Thymus (tissue), 11 donors: Measurements from ENCODE around the gene IL1R2. TPM values are rescaled to one million over a fixed set of nuclear protein-coding genes. Genes with fewer than 3 reads are reported as not detected.

ENCODE experiments used
- DNase-seq, 9 donors: peaks; one replicate each; pipeline ENCODE4 v3.0.0-alpha.2; 2013; ENCODE audit warnings: low spot score in 9 of 9, low read depth in 6 of 9, missing footprints in 1 of 9
- H3K27ac ChIP-seq, 2 donors: one replicate each; pipeline ENCODE4 v1.5.1; 2013; ENCODE audit warnings: control low read depth in 1 of 2, low read depth in 1 of 2, low read length in 1 of 2, mild to moderate bottlenecking in 1 of 2, moderate library complexity in 1 of 2
- H3K27me3 ChIP-seq, 2 donors: one replicate each; pipeline ENCODE4 v1.5.1; 2013; ENCODE audit warnings: low read length in 1 of 2; ENCODE audit not compliant: control insufficient read depth in 2 of 2, insufficient read depth in 1 of 2
- H3K36me3 ChIP-seq, 2 donors: one replicate each; pipeline ENCODE4 v1.5.1; 2013; ENCODE audit warnings: low read length in 1 of 2, mild to moderate bottlenecking in 1 of 2, moderate library complexity in 1 of 2; ENCODE audit not compliant: control insufficient read depth in 2 of 2, insufficient read depth in 2 of 2
- H3K4me1 ChIP-seq, 2 donors: one replicate each; pipeline ENCODE4 v1.5.1; 2013; ENCODE audit warnings: low read length in 2 of 2; ENCODE audit not compliant: control insufficient read depth in 2 of 2, insufficient read depth in 2 of 2
- H3K4me3 ChIP-seq, 2 donors: one replicate each; pipeline ENCODE4 v1.5.1; 2013; ENCODE audit warnings: low read length in 2 of 2, control low read depth in 1 of 2, mild to moderate bottlenecking in 1 of 2
- H3K9me3 ChIP-seq, 2 donors: one replicate each; pipeline ENCODE4 v1.5.1; 2013; ENCODE audit warnings: low read length in 1 of 2, mild to moderate bottlenecking in 1 of 2; ENCODE audit not compliant: control insufficient read depth in 2 of 2, insufficient read depth in 1 of 2
- WGBS: extraction: QIAGEN DNeasy Blood & Tissue Kit; methylation state at CpG from one replicate; pipeline ENCODE4 v1.1.7; 2013; 5-methylcytosine and 5-hydroxymethylcytosine counted together
- polyA plus RNA-seq: library from polyadenylated mRNA; stranded (reverse); fragments of 200-250 nt; gene quantifications from one replicate; pipeline ENCODE4 v1.2.3, GENCODE V29; 2013
- total RNA-seq: library from RNA; stranded (reverse); fragments of 120-200 nt; gene quantifications from one replicate; pipeline ENCODE4 v1.2.4, GENCODE V29; 2013
- donor health status: healthy.

IL1R2 gene
- total and polyA plus RNA-seq, 2 donors = 4.9 to 67.3 TPM

DNA sequence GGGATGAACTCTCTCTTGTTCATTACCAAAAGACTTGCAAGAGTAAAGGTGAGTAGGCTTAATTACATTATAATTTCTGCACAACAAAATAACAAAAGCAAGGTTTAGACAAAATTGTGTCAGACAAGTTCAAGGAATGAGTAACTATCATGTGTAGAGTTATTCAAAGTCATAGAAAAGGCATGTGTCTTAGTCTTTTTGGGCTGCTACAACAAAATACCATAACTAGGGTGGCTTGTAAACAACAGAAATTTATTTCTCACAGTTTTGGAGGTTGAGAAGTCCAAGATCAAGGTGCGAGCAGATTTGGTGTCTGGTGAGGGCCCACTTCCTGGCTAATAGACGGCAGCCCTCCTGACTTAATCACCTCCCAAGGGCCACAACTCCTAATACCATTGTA, 37.6 kb downstream of the IL1R2 start:
- H3K4me1 ChIP-seq = peaks cover 5 to 12% of the 10 kb centered on the region in 2 donors
- DNase-seq = no peak
- WGBS = 98% methylated on average over 2 of the region's 2 CpGs
- no peak overlapping the region for H3K27ac ChIP-seq
- H3K9me3 ChIP-seq = no peaks in the 10 kb centered on the region
- no peak overlapping the region for H3K4me3 ChIP-seq
- H3K27me3 ChIP-seq = no peaks in the 10 kb centered on the region
- H3K36me3 ChIP-seq = no peaks in the 10 kb centered on the region

GRCh38 chr2:102029952-102030351, 38.2 kb downstream of the IL1R2 start:
- no peaks in the 10 kb centered on the region for H3K36me3 ChIP-seq
- H3K27ac ChIP-seq = no peak overlapping the region
- no peaks in the 10 kb centered on the region for H3K9me3 ChIP-seq
- H3K4me3 ChIP-seq = no peak overlapping the region
- H3K4me1 ChIP-seq = peaks cover 5 to 12% of the 10 kb centered on the region in 2 donors
- no peak for DNase-seq
- H3K27me3 ChIP-seq = no peaks in the 10 kb centered on the region

DNA sequence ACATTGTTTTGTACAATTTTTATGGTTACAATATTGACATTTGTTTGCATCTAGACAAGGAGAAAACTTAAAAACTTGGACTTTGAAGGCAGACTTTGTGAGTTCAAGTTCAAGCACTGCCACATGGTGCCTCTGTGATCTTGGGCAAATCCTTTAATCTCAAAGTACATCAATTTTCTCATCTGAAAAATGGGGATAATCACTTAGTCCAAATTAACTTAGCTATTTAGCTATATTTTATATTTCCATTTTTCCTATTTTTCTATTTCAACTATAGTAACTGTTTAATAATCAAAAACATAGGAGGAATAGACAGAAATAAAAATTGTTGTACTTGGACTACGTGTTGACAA, 38.7 kb downstream of the IL1R2 start:
- H3K36me3 ChIP-seq = no peaks in the 10 kb centered on the region
- DNase-seq = no peak
- no peaks in the 10 kb centered on the region for H3K9me3 ChIP-seq
- no peak overlapping the region for H3K4me3 ChIP-seq
- H3K27me3 ChIP-seq = no peaks in the 10 kb centered on the region
- WGBS = 97% methylated on average over 1 of the region's 1 CpG
- peaks cover 5 to 12% of the 10 kb centered on the region in 2 donors for H3K4me1 ChIP-seq
- H3K27ac ChIP-seq = no peak overlapping the region

- Histone ChIP-seq H3K9me3 (no peaks in the 10 kb centered on the region), H3K36me3 (no peaks in the 10 kb centered on the region), H3K4me1 (peaks cover 5 to 12% of the 10 kb centered on the region in 2 donors), H3K27me3 (no peaks in the 10 kb centered on the region), H3K4me3 (no peak overlapping the region), H3K27ac (no peak overlapping the region)
- 97% methylated on average over 15 of the region's 15 CpGs for WGBS
- no peak for DNase-seq
Observed at GRCh38 chr2:102030855-102031527, 39.2 kb downstream of the IL1R2 start.

- Histone ChIP-seq H3K36me3 (no peaks in the 10 kb centered on the region), H3K9me3 (no peaks in the 10 kb centered on the region), H3K4me1 (peaks cover 5 to 12% of the 10 kb centered on the region in 2 donors), H3K27ac (no peak overlapping the region), H3K27me3 (no peaks in the 10 kb centered on the region), H3K4me3 (no peak overlapping the region)
- 69% methylated on average over 2 of the region's 2 CpGs for WGBS
- DNase-seq = no peak
Observed at GRCh38 chr2:102032368-102033030, 40.7 kb downstream of the IL1R2 start.

DNA sequence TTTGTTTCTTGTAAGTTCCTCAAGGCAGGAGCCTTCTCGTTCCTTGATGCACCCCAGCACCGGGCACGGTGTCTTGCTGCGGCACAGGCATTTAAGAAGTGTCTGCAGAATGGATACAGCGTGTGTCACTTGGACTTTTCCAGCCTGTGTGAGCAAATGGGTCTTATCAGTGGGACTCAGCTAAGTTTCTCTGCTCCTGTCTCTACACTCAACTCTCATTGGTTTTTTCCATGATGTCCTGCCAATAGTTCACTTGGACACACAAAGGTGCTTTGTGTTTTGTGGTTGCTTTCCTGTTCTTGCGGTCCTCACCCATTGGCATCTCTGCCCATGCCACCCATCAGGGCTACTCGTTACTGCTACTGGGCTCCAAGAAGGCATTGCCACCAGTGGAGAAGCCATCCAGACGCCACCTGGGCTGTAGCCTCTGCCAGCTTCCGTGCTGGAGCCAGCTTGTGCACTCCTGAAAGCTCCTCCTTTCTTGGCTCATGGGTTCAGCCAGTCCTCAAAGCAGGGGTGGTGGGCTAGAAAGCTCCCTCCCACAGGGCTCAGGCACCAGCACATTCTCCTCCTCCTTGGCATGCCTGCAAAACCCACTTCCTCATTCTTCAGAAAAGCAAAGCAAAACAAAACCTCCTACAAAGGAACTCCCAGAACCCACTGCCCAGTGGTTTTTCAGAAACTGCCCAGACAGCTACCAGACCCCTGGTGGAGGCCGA, 41.4 kb downstream of the IL1R2 start:
- Histone ChIP-seq H3K36me3 (no peaks in the 10 kb centered on the region), H3K4me3 (no peak overlapping the region), H3K9me3 (no peaks in the 10 kb centered on the region), H3K27me3 (no peaks in the 10 kb centered on the region), H3K27ac (peak overlapping the region in 1 of 2 donors; percentile 73), H3K4me1 (peaks cover 5 to 12% of the 10 kb centered on the region in 2 donors)
- peak in 3 of 9 donors; percentile 17 to 53 (median 26) for DNase-seq
- 50% methylated on average over 10 of the region's 10 CpGs for WGBS

DNA sequence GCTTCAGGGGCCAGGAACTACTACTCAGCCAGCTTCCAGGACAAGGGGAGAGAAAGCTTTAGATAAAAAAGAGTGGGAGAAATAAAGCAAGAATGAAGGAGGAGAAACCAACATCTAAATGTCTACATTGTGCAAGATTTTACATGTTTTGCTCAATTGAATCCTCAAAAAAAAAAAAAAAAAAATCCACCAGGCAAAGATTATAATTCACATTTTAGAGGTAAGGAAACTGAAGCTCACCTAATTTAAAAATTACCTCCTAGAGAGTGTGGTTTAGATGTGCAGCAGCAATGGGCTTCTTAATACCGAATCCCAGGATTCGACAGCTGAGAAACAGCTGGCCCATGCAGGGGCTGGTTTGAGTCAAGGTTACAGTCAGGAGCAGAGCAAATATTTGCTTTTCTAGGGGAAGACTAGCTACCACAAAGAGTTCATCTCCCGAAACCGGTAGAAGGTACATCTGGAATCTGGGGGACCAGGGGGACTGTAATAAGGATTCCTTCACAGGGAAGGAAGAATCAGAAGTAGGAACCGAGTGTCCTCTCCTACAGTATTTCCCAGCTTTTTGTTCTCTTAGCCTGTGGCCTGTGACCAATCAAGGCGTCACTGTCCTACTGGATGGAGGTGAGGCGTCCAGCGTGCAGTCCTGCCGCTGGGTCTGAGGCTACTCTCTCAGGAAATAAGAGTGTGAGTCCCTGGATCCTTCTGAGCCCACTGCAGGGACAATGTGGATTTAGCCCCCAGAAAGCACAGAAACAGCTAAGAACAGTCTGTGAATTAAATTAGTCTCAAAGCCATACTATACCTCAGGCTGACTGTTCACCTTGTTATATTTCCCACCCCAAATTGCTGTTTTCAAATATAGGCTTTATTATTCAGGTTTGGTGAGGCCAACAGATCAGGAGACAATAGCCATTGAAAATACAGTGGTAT, 42.3 kb downstream of the IL1R2 start:
- no peaks in the 10 kb centered on the region for H3K9me3 ChIP-seq
- H3K27ac ChIP-seq = peak overlapping the region in 1 of 2 donors; percentile 73
- H3K36me3 ChIP-seq = no peaks in the 10 kb centered on the region
- peaks cover 5 to 12% of the 10 kb centered on the region in 2 donors for H3K4me1 ChIP-seq
- no peak for DNase-seq
- 82% methylated on average over 9 of the region's 9 CpGs for WGBS
- no peak overlapping the region for H3K4me3 ChIP-seq
- no peaks in the 10 kb centered on the region for H3K27me3 ChIP-seq

GRCh38 chr2:102034683-102035548, 43.2 kb downstream of the IL1R2 start:
- 84% methylated on average over 14 of the region's 14 CpGs for WGBS

More at GRCh38 chr2:102034683-102035548, 43.2 kb downstream of the IL1R2 start:
- Histone ChIP-seq H3K4me3 (no peak overlapping the region), H3K27ac (no peak overlapping the region), H3K4me1 (peaks cover 5 to 12% of the 10 kb centered on the region in 2 donors), H3K27me3 (no peaks in the 10 kb centered on the region), H3K9me3 (no peaks in the 10 kb centered on the region), H3K36me3 (no peaks in the 10 kb centered on the region)
- DNase-seq = no peak
